Measurements from ENCODE around the gene TMEM203. TPM values are rescaled to one million over a fixed set of nuclear protein-coding genes. Genes with fewer than 3 reads are reported as not detected.

The TMEM203 gene
- total RNA-seq, 4 donors from 2014 or later, result 19.9 to 29.7 (median 22.7) TPM

- TF ChIP-seq CTCF (IDR thresholded peaks at IDR 0.05; ENCODE audit: low read depth), result no peak
Measured at GRCh38 chr9:137167747-137168572, 37.5 kb downstream of the TMEM203 start.

GRCh38 chr9:137167277-137167746, 38.1 kb downstream of the TMEM203 start:
- TF ChIP-seq CTCF (IDR thresholded peaks at IDR 0.05; ENCODE audit: low read depth), result no peak

- TF ChIP-seq CTCF (IDR thresholded peaks at IDR 0.05; ENCODE audit: low read depth), result no peak
Measured at GRCh38 chr9:137166380-137167229, 38.8 kb downstream of the TMEM203 start.

GRCh38 chr9:137165250-137165836, 40.1 kb downstream of the TMEM203 start:
- no peak for TF ChIP-seq CTCF (IDR thresholded peaks at IDR 0.05; ENCODE audit: low read depth)

- no peak for TF ChIP-seq CTCF (IDR thresholded peaks at IDR 0.05; ENCODE audit: low read depth)
Measured at GRCh38 chr9:137164370-137165249, 40.8 kb downstream of the TMEM203 start.

- TF ChIP-seq CTCF (IDR thresholded peaks at IDR 0.05; ENCODE audit: low read depth), result no peak
Measured at GRCh38 chr9:137163805-137164204, 41.6 kb downstream of the TMEM203 start.
